ENCODE measurements around the gene SIRT4. TPM values are rescaled to one million over a fixed set of nuclear protein-coding genes. Genes with fewer than 3 reads are reported as not detected.

Gene SIRT4
- total and polyA plus RNA-seq, 2 of the 13 experiments (the other 11 are each of a cell fraction or from before 2014, with no cell fraction given) = 3.4 to 5.8 TPM

DNA sequence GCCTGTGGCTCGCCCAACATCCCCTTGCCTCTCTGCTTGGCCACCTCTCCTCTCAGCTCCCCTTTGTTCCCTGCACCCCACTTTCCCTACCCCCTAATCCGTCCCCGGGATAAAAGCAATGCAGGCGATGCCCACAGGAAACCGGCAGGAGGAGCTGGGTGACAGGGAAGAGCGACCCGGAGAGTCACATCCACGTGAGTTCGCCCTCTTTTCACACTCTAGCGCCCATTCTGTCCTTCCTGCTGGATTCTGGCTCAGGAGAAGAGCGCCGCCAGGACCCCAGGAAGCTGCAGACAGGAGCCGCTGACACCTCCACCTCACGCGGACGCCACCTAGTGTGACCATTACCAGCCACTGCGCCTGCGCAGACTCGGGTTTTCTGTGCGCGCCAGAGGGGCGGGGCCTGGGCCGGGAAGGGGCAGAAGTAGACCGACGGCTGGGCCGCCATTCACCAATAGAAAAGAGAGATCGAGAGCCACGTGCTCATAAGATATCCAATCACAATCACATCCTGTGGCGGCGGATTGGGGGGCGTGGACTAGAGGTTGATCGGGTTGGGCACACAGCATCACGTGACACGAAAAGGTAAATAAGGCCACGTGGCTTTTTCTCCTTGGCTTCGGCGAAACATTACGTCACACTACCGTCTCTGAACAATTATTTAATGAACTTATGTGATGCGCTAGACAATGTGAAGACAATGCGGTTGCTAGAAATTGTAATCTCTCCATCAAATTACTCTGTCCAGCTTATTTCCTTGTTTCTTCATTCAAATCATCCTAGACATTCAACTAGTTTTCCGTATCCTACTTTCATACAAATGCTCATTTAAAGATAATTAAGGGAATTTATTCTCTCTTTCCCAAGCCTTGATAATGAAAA, 15.3 kb downstream of the SIRT4 start (continued):
- TF ChIP-seq JDP2 (CRISPR knock-in tag; IDR thresholded peaks at IDR 0.05; ENCODE audit: borderline replicate concordance) (no peak), ZNF430 (CRISPR knock-in tag; IDR thresholded peaks at IDR 0.05) (peak; percentile 69), MXI1 (IDR thresholded peaks at IDR 0.05; ENCODE audit: borderline replicate concordance, low read depth, low read length) (peak; percentile 65; the same call in 1 of the 3 replicates), ZBTB38 (CRISPR knock-in tag; IDR thresholded peaks at IDR 0.05) (peak; percentile 77; the same call in 1 of the 2 replicates), MAX (IDR thresholded peaks at IDR 0.05) (peak; percentile 99), ZNF280B (CRISPR knock-in tag; IDR thresholded peaks at IDR 0.05; ENCODE audit: borderline replicate concordance) (0 out of 2 replicates have a peak, but pooled peaks have one; percentile 42), YEATS2 (CRISPR knock-in tag; IDR thresholded peaks at IDR 0.05; ENCODE audit: borderline replicate concordance) (peak; percentile 74; the same call in 1 of the 2 replicates), RXRB (CRISPR knock-in tag; IDR thresholded peaks at IDR 0.05; ENCODE audit: borderline replicate concordance) (peak; percentile 19; the same call in 1 of the 2 replicates), ZNF761 (CRISPR knock-in tag; conservative IDR thresholded peaks at IDR 0.05) (peak; percentile 84), IKZF4 (CRISPR knock-in tag; IDR thresholded peaks at IDR 0.05; ENCODE audit: borderline replicate concordance, low read depth, not compliant biosample characterization) (peak; percentile 9), MNT (IDR thresholded peaks at IDR 0.05) (peak; percentile 100), NCOA1 (CRISPR knock-in tag; IDR thresholded peaks at IDR 0.05) (no peak), HNRNPLL (IDR thresholded peaks at IDR 0.05; ENCODE audit: low read depth, low read length, poor library complexity, severe bottlenecking) (peak; percentile 50), TCF12 (IDR thresholded peaks at IDR 0.05) (no peak), TCF12 (CRISPR knock-in tag; IDR thresholded peaks at IDR 0.05) (no peak), POLR2G (IDR thresholded peaks at IDR 0.05; ENCODE audit: low read depth, low read length) (peak; percentile 96), IRF9 (CRISPR knock-in tag; IDR thresholded peaks at IDR 0.05; ENCODE audit: borderline replicate concordance) (peak; percentile 81; the same call in 1 of the 2 replicates), TAF1 (CRISPR knock-in tag; IDR thresholded peaks at IDR 0.05) (peak; percentile 97), ZMYM4 (CRISPR knock-in tag; IDR thresholded peaks at IDR 0.05) (peak; percentile 97), ELF3 (CRISPR knock-in tag; IDR thresholded peaks at IDR 0.05) (no peak; the same call in 1 of the 2 replicates), ZNF264 (CRISPR knock-in tag; IDR thresholded peaks at IDR 0.05) (peak; percentile 92), ZNF557 (CRISPR knock-in tag; IDR thresholded peaks at IDR 0.05) (0 out of 2 replicates have a peak, but pooled peaks have one; percentile 60), ZNF331 (CRISPR knock-in tag; IDR thresholded peaks at IDR 0.05) (peak; percentile 72; the same call in 1 of the 2 replicates)
- TF ChIP-seq, protein P1, sequence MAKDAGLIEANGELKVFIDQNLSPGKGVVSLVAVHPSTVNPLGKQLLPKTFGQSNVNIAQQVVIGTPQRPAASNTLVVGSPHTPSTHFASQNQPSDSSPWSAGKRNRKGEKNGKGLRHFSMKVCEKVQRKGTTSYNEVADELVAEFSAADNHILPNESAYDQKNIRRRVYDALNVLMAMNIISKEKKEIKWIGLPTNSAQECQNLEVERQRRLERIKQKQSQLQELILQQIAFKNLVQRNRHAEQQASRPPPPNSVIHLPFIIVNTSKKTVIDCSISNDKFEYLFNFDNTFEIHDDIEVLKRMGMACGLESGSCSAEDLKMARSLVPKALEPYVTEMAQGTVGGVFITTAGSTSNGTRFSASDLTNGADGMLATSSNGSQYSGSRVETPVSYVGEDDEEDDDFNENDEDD (CRISPR knock-in tag; IDR thresholded peaks at IDR 0.05; ENCODE audit: borderline replicate concordance) = peak; percentile 65; the same call in 1 of the 2 replicates

Measured in HepG2 (cell line).